GM21381 (cell line): ENCODE measurements around the gene ADTRP.

ENCODE experiments used
- ATAC-seq: cut with Tn5 transposase; IDR thresholded peaks from one replicate; pipeline ENCODE4 v1.9.1; 2021; ENCODE audit warnings: mild to moderate bottlenecking, moderate library complexity; ENCODE audit not compliant: unreplicated experiment

ADTRP gene

DNA sequence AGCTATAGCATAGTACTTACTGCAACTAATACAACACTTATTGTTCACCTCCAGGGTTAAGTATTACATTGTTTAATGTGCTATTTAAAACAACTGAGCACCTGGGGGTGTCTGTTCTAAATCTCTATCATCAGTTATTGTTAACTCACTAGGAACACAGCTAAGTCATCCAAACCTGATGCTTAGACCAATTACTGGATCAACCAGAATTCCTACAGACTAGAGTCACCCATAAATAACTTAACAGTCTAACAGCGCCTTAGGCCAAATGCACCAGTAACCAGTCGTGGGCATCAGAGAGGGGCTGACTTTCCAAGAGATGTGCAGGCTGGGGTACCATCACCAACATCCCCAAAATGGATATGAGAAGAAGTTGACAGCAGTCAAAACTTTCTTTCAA, 110.7 kb downstream of the ADTRP start:
- no peak for ATAC-seq

DNA sequence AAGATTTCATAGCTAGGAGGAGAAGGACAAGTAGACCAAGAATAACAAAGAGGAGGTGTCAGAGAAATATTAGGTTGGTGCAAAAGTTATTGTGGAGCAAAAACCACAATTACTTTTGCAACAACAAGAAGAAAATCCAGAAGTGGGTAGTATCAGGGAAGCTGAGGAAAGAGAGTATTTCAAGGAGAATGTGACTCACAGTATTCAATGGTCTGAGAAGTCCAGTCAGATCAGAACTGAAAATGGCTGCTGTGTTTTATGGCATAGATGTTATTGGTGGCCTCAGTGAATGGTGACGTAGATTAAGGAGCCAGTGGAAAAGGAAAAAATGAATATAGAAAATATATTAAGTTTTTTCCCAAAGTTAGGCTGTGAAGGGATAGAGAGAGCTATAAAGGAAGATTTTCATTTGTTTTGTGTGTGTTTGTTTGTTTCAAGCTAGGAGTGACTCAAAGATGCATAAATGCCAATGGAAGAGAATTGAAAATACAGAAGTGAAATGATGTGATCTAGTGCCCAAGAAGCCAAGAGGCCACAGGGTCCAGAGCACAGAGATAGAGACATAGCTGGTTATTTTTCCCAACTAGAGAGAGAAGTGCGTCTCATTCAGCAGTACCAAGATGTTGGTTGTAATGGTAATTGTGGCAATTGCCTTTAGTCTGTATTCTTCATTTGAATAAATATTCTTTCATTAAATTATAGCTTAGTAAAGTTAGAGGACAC, 112.8 kb downstream of the ADTRP start:
- ATAC-seq: no peak
